ENCODE measurements around the gene SUSD3. TPM values are rescaled to one million over a fixed set of nuclear protein-coding genes. Genes with fewer than 3 reads are reported as not detected.

SUSD3 gene
- total RNA-seq, 1 experiment from 2014 or later = 9.0 TPM

DNA sequence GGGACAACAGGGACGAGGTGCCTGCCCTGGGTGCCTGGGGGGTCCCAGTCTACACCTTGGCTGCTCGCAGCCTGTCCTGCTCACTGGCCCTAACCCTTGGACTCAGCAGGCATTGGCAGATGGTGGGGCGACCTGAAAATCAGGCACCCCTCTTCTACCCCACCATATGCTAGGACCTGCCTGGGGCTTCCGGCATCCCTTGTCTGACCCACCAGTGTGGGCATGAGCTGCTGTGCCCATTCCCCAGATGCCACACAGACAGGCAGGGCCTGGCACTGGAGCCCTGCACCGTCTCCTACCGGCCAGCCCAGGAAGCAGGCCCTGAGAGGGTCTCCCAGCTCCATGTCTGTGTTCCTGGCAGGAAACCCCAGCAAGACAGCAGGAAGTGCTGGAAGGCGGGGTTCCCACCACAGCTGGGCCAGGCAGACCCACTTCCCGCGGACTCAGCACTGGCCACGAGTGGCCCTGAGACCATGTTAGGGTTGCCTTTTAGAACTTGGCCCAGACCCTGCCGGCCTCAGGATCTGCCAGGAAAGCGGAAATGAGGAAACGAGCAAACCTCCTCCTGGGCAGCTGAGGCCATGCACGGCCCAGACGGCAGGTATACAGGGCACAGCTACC, 72.5 kb downstream of the SUSD3 start:
- Histone ChIP-seq H3K14ac (ENCODE audit: insufficient read depth, low read length) (no peak overlapping the region), H4K5ac (ENCODE audit: insufficient read length, low read depth, low read length) (no peak overlapping the region), H2BK12ac (ENCODE audit: insufficient read length, low read depth, low read length) (no peak overlapping the region), H3K9me3 (ENCODE audit: control insufficient read depth, low read depth, low read length) (no peaks in the 10 kb centered on the region), H3K79me2 (ENCODE audit: insufficient read depth, low read length) (no peaks in the 10 kb centered on the region), H2BK120ac (ENCODE audit: low read depth, low read length, poor library complexity, severe bottlenecking) (no peak overlapping the region), H3K18ac (ENCODE audit: insufficient read length, low read depth, low read length) (no peak overlapping the region), H2BK20ac (ENCODE audit: low read depth, low read length, poor library complexity, severe bottlenecking) (no peak overlapping the region), H3K23ac (ENCODE audit: insufficient read length, low read depth, low read length) (no peak overlapping the region), H4K8ac (replicated peaks; ENCODE audit: insufficient read length, low read depth, low read length) (no peak overlapping the region), H2AFZ (ENCODE audit: low read length) (no peak overlapping the region), H2BK5ac (ENCODE audit: insufficient read length, low read length) (no peak overlapping the region), H3K27me3 (ENCODE audit: insufficient read depth, low read length) (peaks cover 5% of the 10 kb centered on the region; the same call in 1 of the 2 replicates), H3K23me2 (ENCODE audit: insufficient read length, low read depth, low read length, poor library complexity, severe bottlenecking) (no peaks in the 10 kb centered on the region), H3K4me2 (ENCODE audit: insufficient read depth, insufficient read length, low read length) (no peak overlapping the region), H4K91ac (ENCODE audit: insufficient read length, low read depth, low read length) (no peak overlapping the region), H2BK15ac (ENCODE audit: low read depth, low read length) (no peak overlapping the region), H2AK5ac (ENCODE audit: insufficient read length, low read length) (no peak overlapping the region), H3K27ac (ENCODE audit: insufficient read length, low read depth, low read length) (no peak overlapping the region), H3K56ac (ENCODE audit: insufficient read length, low read depth, low read length) (no peak overlapping the region), H3K4ac (ENCODE audit: low read depth, low read length) (no peak overlapping the region), H3K79me1 (ENCODE audit: insufficient read depth, low read depth, low read length, poor library complexity, severe bottlenecking) (no peaks in the 10 kb centered on the region), H4K20me1 (ENCODE audit: control insufficient read depth, insufficient read depth, insufficient read length) (no peaks in the 10 kb centered on the region), H3T11ph (ENCODE audit: low read length) (no peak overlapping the region), H3K9ac (ENCODE audit: extremely low read depth, insufficient read length, low read length) (no peak overlapping the region), H3K4me1 (ENCODE audit: insufficient read depth, low read length) (no peaks in the 10 kb centered on the region; the same call in 1 of the 2 replicates)
- TF ChIP-seq CTCF (conservative IDR thresholded peaks at IDR 0.05) = no peak
- Mint-ChIP-seq H3K9me3 (no peaks in the 10 kb centered on the region), H3K27ac (no peak overlapping the region; a peak in 1 of 7 replicates), H3K4me1 (peaks cover 25 to 44% of the 10 kb centered on the region in 2 experiments), H3K27me3 (ENCODE audit: low read depth) (peaks cover 16% of the 10 kb centered on the region), H3K36me3 (ENCODE audit: insufficient read depth in 1 of 3, low read depth in 3 of 3) (peaks cover 0 to 4% (median under 1%) of the 10 kb centered on the region in 3 experiments; a peak in 4 of 7 replicates), H3K4me3 (no peak overlapping the region)
- no peak for DNase-seq
- no CpG with 5 or more reads among the region's 15 CpGs for WGBS (ENCODE audit: extremely low coverage, insufficient read length, low lambda C conversion rate)

All from H9 (cell line).